CD4-positive, CD25-positive, alpha-beta regulatory T cell (primary cell): ENCODE results near the gene NACC2. TPM values are rescaled to one million over a fixed set of nuclear protein-coding genes. Genes with fewer than 3 reads are reported as not detected.

ENCODE experiments used
- ATAC-seq, 2 donors: fragments of 150-1000 bp; cut with Tn5 transposase; one replicate each; pipeline ENCODE4 v1.10.0; 2021; ENCODE audit warnings: low read depth in 2 of 2, moderate number of reproducible peaks in 2 of 2, moderate library complexity in 1 of 2
- DNase-seq, 3 donors: peaks; one replicate each; pipeline versions ENCODE4 v3.0.0 to v3.0.0-alpha.2; 2012 to 2022; ENCODE audit warnings: mixed read lengths in 1 of 3
- H3K27ac ChIP-seq: one replicate; pipeline ENCODE4 v1.7.0; 2013; ENCODE audit warnings: mild to moderate bottlenecking, low read length; ENCODE audit not compliant: insufficient read depth, poor library complexity, severe bottlenecking
- H3K27me3 ChIP-seq: one replicate; pipeline ENCODE4 v1.7.0; 2013; ENCODE audit warnings: low read length; ENCODE audit not compliant: control insufficient read depth, insufficient read depth
- H3K36me3 ChIP-seq: one replicate; pipeline ENCODE4 v1.7.0; 2013; ENCODE audit warnings: mild to moderate bottlenecking, low read length, moderate library complexity; ENCODE audit not compliant: control insufficient read depth, insufficient read depth
- H3K4me1 ChIP-seq: 2 replicates; pipeline ENCODE4 v1.7.0; 2013; ENCODE audit warnings: mild to moderate bottlenecking, low read length; ENCODE audit not compliant: insufficient read depth, control insufficient read depth, poor library complexity, severe bottlenecking
- H3K4me3 ChIP-seq: one replicate; pipeline ENCODE4 v1.7.0; 2013; ENCODE audit warnings: low read depth, mild to moderate bottlenecking, low read length, moderate library complexity
- H3K9me3 ChIP-seq, 2 experiments: 1 replicate in 1 of 2; 2 replicates in 1 of 2; pipeline ENCODE4 v1.7.0; 2013; ENCODE audit warnings: low read length in 2 of 2, mild to moderate bottlenecking in 1 of 2, moderate library complexity in 1 of 2; ENCODE audit not compliant: control insufficient read depth in 2 of 2
- H3K27ac Mint-ChIP-seq, 3 donors: one replicate each; pipeline ENCODE4 v1.8.0; 2020 to 2022; ENCODE audit warnings: mild to moderate bottlenecking in 3 of 3, mixed read lengths in 3 of 3, moderate library complexity in 2 of 3
- H3K27me3 Mint-ChIP-seq: one replicate; pipeline ENCODE4 v1.8.0; 2022; ENCODE audit warnings: mild to moderate bottlenecking, mixed read lengths
- H3K36me3 Mint-ChIP-seq: one replicate; pipeline ENCODE4 v1.8.0; 2020; ENCODE audit warnings: mixed read lengths
- H3K4me1 Mint-ChIP-seq, 4 donors: one replicate each; pipeline ENCODE4 v1.8.0; 2020 to 2022; ENCODE audit warnings: mixed read lengths in 4 of 4, mild to moderate bottlenecking in 1 of 4
- H3K4me3 Mint-ChIP-seq, 4 donors: one replicate each; pipeline ENCODE4 v1.8.0; 2020 to 2022; ENCODE audit warnings: mild to moderate bottlenecking in 4 of 4, mixed read lengths in 4 of 4, moderate library complexity in 3 of 4
- H3K9me3 Mint-ChIP-seq, 7 donors: one replicate each; pipeline ENCODE4 v1.8.0; 2020 to 2022; ENCODE audit warnings: mixed read lengths in 7 of 7, mild to moderate bottlenecking in 3 of 7, moderate library complexity in 2 of 7
- polyA plus RNA-seq, 4 donors: library from polyadenylated mRNA; unstranded; fragments of 300-500 nt; fragmentation: Illumina TruSeq; gene quantifications; one replicate each; pipeline ENCODE4 v1.2.3, GENCODE V29; 2021
- total RNA-seq: library from RNA; stranded (reverse); gene quantifications from one replicate; pipeline ENCODE4 v1.2.3, GENCODE V29; 2022

NACC2 gene
- total and polyA plus RNA-seq, 5 donors from 2014 or later, result 0.76 to 4.8 (median 1.0) TPM

- H3K4me1 Mint-ChIP-seq, result peaks cover 0 to 11% (median 0%) of the 10 kb centered on the region in 4 donors
- H3K9me3 Mint-ChIP-seq, result no peaks in the 10 kb centered on the region
Observed at GRCh38 chr9:136019681-136020060, 75.4 kb downstream of the NACC2 start.

GRCh38 chr9:136019041-136019680 is 75.9 kb downstream of the NACC2 start:
- no peaks in the 10 kb centered on the region for H3K9me3 Mint-ChIP-seq
- ATAC-seq, result no peak
- no peaks in the 10 kb centered on the region for H3K27me3 Mint-ChIP-seq

More at GRCh38 chr9:136019681-136020060, 75.4 kb downstream of the NACC2 start:
- Histone ChIP-seq H3K4me1 (no peaks in the 10 kb centered on the region), H3K27me3 (no peaks in the 10 kb centered on the region), H3K4me3 (no peak overlapping the region), H3K36me3 (no peaks in the 10 kb centered on the region), H3K9me3 (no peaks in the 10 kb centered on the region), H3K27ac (no peak overlapping the region)
- DNase-seq, result no peak
- no peak overlapping the region for H3K27ac Mint-ChIP-seq
- H3K4me3 Mint-ChIP-seq, result no peak overlapping the region
- no peaks in the 10 kb centered on the region for H3K27me3 Mint-ChIP-seq
- peaks cover 4% of the 10 kb centered on the region for H3K36me3 Mint-ChIP-seq
- no peak for ATAC-seq

GRCh38 chr9:136018257-136019031 is 76.6 kb downstream of the NACC2 start:
- H3K4me3 ChIP-seq, result no peak overlapping the region
- Mint-ChIP-seq H3K36me3 (peaks cover 4% of the 10 kb centered on the region), H3K4me3 (no peak overlapping the region), H3K27ac (no peak overlapping the region), H3K27me3 (no peaks in the 10 kb centered on the region), H3K9me3 (no peaks in the 10 kb centered on the region), H3K4me1 (peaks cover 0 to 9% (median 0%) of the 10 kb centered on the region in 4 donors)
- no peaks in the 10 kb centered on the region for H3K9me3 ChIP-seq
- no peaks in the 10 kb centered on the region for H3K36me3 ChIP-seq
- no peaks in the 10 kb centered on the region for H3K27me3 ChIP-seq
- H3K27ac ChIP-seq, result no peak overlapping the region
- no peaks in the 10 kb centered on the region for H3K4me1 ChIP-seq
- ATAC-seq (no peak), DNase-seq (no peak)

More at GRCh38 chr9:136019041-136019680, 75.9 kb downstream of the NACC2 start:
- Histone ChIP-seq H3K9me3 (no peaks in the 10 kb centered on the region), H3K4me1 (no peaks in the 10 kb centered on the region), H3K27me3 (no peaks in the 10 kb centered on the region), H3K4me3 (no peak overlapping the region), H3K27ac (no peak overlapping the region), H3K36me3 (no peaks in the 10 kb centered on the region)
- Mint-ChIP-seq H3K27ac (peak overlapping the region in 1 of 3 donors; percentile 43), H3K4me1 (peaks cover 0 to 11% (median 0%) of the 10 kb centered on the region in 4 donors), H3K36me3 (peaks cover 4% of the 10 kb centered on the region), H3K4me3 (no peak overlapping the region)
- no peak for DNase-seq

GRCh38 chr9:136017289-136018190 is 77.5 kb downstream of the NACC2 start:
- H3K4me1 ChIP-seq, result no peaks in the 10 kb centered on the region
- Mint-ChIP-seq H3K27ac (no peak overlapping the region), H3K4me3 (no peak overlapping the region), H3K36me3 (peaks cover 4% of the 10 kb centered on the region), H3K9me3 (no peaks in the 10 kb centered on the region), H3K27me3 (no peaks in the 10 kb centered on the region), H3K4me1 (peaks cover 0 to 9% (median 0%) of the 10 kb centered on the region in 4 donors)
- H3K27ac ChIP-seq, result no peak overlapping the region
- H3K36me3 ChIP-seq, result no peaks in the 10 kb centered on the region
- ATAC-seq, result no peak
- H3K4me3 ChIP-seq, result no peak overlapping the region
- no peak for DNase-seq
- no peaks in the 10 kb centered on the region for H3K27me3 ChIP-seq
- no peaks in the 10 kb centered on the region for H3K9me3 ChIP-seq

GRCh38 chr9:136016572-136017288 is 78.4 kb downstream of the NACC2 start:
- Histone ChIP-seq H3K27ac (no peak overlapping the region), H3K9me3 (no peaks in the 10 kb centered on the region), H3K36me3 (no peaks in the 10 kb centered on the region), H3K27me3 (no peaks in the 10 kb centered on the region), H3K4me3 (no peak overlapping the region), H3K4me1 (no peaks in the 10 kb centered on the region)
- ATAC-seq (no peak), DNase-seq (no peak)
- H3K27me3 Mint-ChIP-seq, result no peaks in the 10 kb centered on the region
- no peak overlapping the region for H3K27ac Mint-ChIP-seq
- no peaks in the 10 kb centered on the region for H3K9me3 Mint-ChIP-seq
- no peak overlapping the region for H3K4me3 Mint-ChIP-seq
- H3K36me3 Mint-ChIP-seq, result peaks cover 3% of the 10 kb centered on the region
- H3K4me1 Mint-ChIP-seq, result peaks cover 0 to 8% (median 0%) of the 10 kb centered on the region in 4 donors

- ATAC-seq (no peak), DNase-seq (no peak)
- Histone ChIP-seq H3K36me3 (no peaks in the 10 kb centered on the region), H3K27ac (no peak overlapping the region), H3K9me3 (no peaks in the 10 kb centered on the region), H3K4me3 (no peak overlapping the region), H3K27me3 (no peaks in the 10 kb centered on the region), H3K4me1 (no peaks in the 10 kb centered on the region)
- Mint-ChIP-seq H3K27me3 (no peaks in the 10 kb centered on the region), H3K9me3 (no peaks in the 10 kb centered on the region), H3K4me3 (no peak overlapping the region), H3K27ac (no peak overlapping the region), H3K36me3 (no peaks in the 10 kb centered on the region), H3K4me1 (peaks cover 0 to 5% (median 0%) of the 10 kb centered on the region in 4 donors)
Observed at GRCh38 chr9:136015656-136016571, 79.2 kb downstream of the NACC2 start.
